Chondrocyte (in vitro differentiated cells): ENCODE measurements around the gene GALNT10. TPM values are rescaled to one million over a fixed set of nuclear protein-coding genes. Genes with fewer than 3 reads are reported as not detected.

Source experiments
- DNase-seq: peaks from one replicate; pipeline ENCODE4 v3.0.0; 2021; ENCODE audit warnings: mixed read lengths, low spot score
- H3K27ac Mint-ChIP-seq: one replicate; pipeline ENCODE4 v1.8.0; 2021; ENCODE audit warnings: mild to moderate bottlenecking, moderate library complexity, mixed read lengths; ENCODE audit not compliant: unreplicated experiment
- H3K27me3 Mint-ChIP-seq: 2 replicates; pipeline ENCODE4 v1.8.0; 2021; ENCODE audit warnings: low read depth, mixed read lengths
- H3K36me3 Mint-ChIP-seq: 2 replicates; pipeline ENCODE4 v1.8.0; 2021; ENCODE audit warnings: low read depth, mixed read lengths
- H3K4me1 Mint-ChIP-seq: 2 replicates; pipeline ENCODE4 v1.8.0; 2021; ENCODE audit warnings: low read depth, mild to moderate bottlenecking, mixed read lengths
- H3K4me3 Mint-ChIP-seq: one replicate; pipeline ENCODE4 v1.8.0; 2021; ENCODE audit warnings: mild to moderate bottlenecking, moderate library complexity, mixed read lengths; ENCODE audit not compliant: unreplicated experiment
- H3K9me3 Mint-ChIP-seq: 2 replicates; pipeline ENCODE4 v1.8.0; 2021; ENCODE audit warnings: low read depth, mixed read lengths
- CTCF ChIP-seq: fragments of 200-600 bp; sonication (generic); IDR thresholded peaks from 2 replicates; pipeline ENCODE4 v1.5.0; 2021; ENCODE audit warnings: antibody characterized with exemption, mild to moderate bottlenecking, moderate library complexity
- total RNA-seq: library from RNA; stranded (reverse); gene quantifications from 3 replicates; pipeline ENCODE4 v1.2.1, GENCODE V29; 2021

The GALNT10 gene
- total RNA-seq, 1 donor from 2014 or later, result 155 TPM

GRCh38 chr5:154408811-154409210 lies 218.3 kb downstream of the GALNT10 start:
- Mint-ChIP-seq H3K36me3 (peaks cover 19% of the 10 kb centered on the region), H3K4me1 (peaks cover 20% of the 10 kb centered on the region), H3K4me3 (no peak overlapping the region), H3K27me3 (no peaks in the 10 kb centered on the region), H3K9me3 (no peaks in the 10 kb centered on the region), H3K27ac (no peak overlapping the region)
- no peak for TF ChIP-seq CTCF
- DNase-seq, result no peak

GRCh38 chr5:154409230-154409840 lies 218.8 kb downstream of the GALNT10 start:
- Mint-ChIP-seq H3K36me3 (peaks cover 19% of the 10 kb centered on the region), H3K27ac (no peak overlapping the region), H3K4me3 (no peak overlapping the region), H3K27me3 (no peaks in the 10 kb centered on the region), H3K9me3 (no peaks in the 10 kb centered on the region), H3K4me1 (peaks cover 15% of the 10 kb centered on the region)
- DNase-seq, result no peak
- TF ChIP-seq CTCF, result no peak

GRCh38 chr5:154410008-154410407 lies 219.5 kb downstream of the GALNT10 start:
- no peak for TF ChIP-seq CTCF
- Mint-ChIP-seq H3K36me3 (peaks cover 20% of the 10 kb centered on the region), H3K27me3 (no peaks in the 10 kb centered on the region), H3K4me3 (no peak overlapping the region), H3K4me1 (peaks cover 8% of the 10 kb centered on the region), H3K9me3 (no peaks in the 10 kb centered on the region), H3K27ac (no peak overlapping the region)
- no peak for DNase-seq

- Mint-ChIP-seq H3K4me3 (no peak overlapping the region), H3K36me3 (peaks cover 21% of the 10 kb centered on the region), H3K4me1 (peaks cover under 1% of the 10 kb centered on the region), H3K27me3 (no peaks in the 10 kb centered on the region), H3K27ac (no peak overlapping the region), H3K9me3 (no peaks in the 10 kb centered on the region)
- no peak for TF ChIP-seq CTCF
- no peak for DNase-seq
Observed at GRCh38 chr5:154410786-154411185, 220.3 kb downstream of the GALNT10 start.

- H3K4me3 Mint-ChIP-seq, result no peak overlapping the region
- no peaks in the 10 kb centered on the region for H3K27me3 Mint-ChIP-seq
- peaks cover 21% of the 10 kb centered on the region for H3K36me3 Mint-ChIP-seq
- no peak for DNase-seq
- TF ChIP-seq CTCF, result no peak
- no peaks in the 10 kb centered on the region for H3K4me1 Mint-ChIP-seq
- H3K27ac Mint-ChIP-seq, result no peak overlapping the region
- no peaks in the 10 kb centered on the region for H3K9me3 Mint-ChIP-seq
Observed at GRCh38 chr5:154411338-154411737, 220.8 kb downstream of the GALNT10 start.
